CD4-positive, alpha-beta T cell treated with Interleukin-17A for 1 hour (primary cell): ENCODE results near the gene RNASE7.
"Not testable (repeated sequence)": the region's sequence is repeated elsewhere in the genome, so short reads cannot be mapped to it uniquely, and the experiment has no call there.

Experiments used
- DNase-seq: peaks from one replicate; pipeline ENCODE4 v3.0.0-alpha.2; 2020

The RNASE7 gene

GRCh38 chr14:21041676-21042433 is at the start of gene RNASE7:
RNASE7 (plus strand) TSS chr14:21042362; CDS start chr14:21042993, 631 bp downstream.
- DNase-seq: no peak

- no peak for DNase-seq
These were observed 45.6 kb upstream of the RNASE7 start for GRCh38 chr14:20996521-20996920.

- DNase-seq: no peak
These were observed 45.0 kb upstream of the RNASE7 start for GRCh38 chr14:20997115-20997514.

- DNase-seq: no peak
These were observed 44.6 kb upstream of the RNASE7 start for GRCh38 chr14:20997564-20997963.

GRCh38 chr14:20998139-20998538 is 44.0 kb upstream of the RNASE7 start:
- DNase-seq: no peak

- DNase-seq: no peak
These were observed 43.3 kb upstream of the RNASE7 start, which contains the start of gene SLC39A2 for GRCh38 chr14:20998674-20999366. SLC39A2 (plus strand) TSS chr14:20999293; CDS start chr14:20999447, 154 bp downstream.

GRCh38 chr14:20999591-20999990 is 42.6 kb upstream of the RNASE7 start:
- no peak for DNase-seq

- no peak for DNase-seq
These were observed 40.9 kb upstream of the RNASE7 start for GRCh38 chr14:21001218-21001617.

GRCh38 chr14:21003788-21004346 is 38.3 kb upstream of the RNASE7 start:
- DNase-seq: no peak

GRCh38 chr14:21009721-21010120 is 32.4 kb upstream of the RNASE7 start:
- DNase-seq: not testable (repeated sequence)

GRCh38 chr14:21011136-21011535 is 31.0 kb upstream of the RNASE7 start:
- no peak for DNase-seq

- DNase-seq: peak; percentile 86
These were observed 27.4 kb upstream of the RNASE7 start for GRCh38 chr14:21014761-21015190.

GRCh38 chr14:21015312-21015711 is 26.9 kb upstream of the RNASE7 start:
- no peak for DNase-seq

GRCh38 chr14:21016413-21017190 is 25.6 kb upstream of the RNASE7 start:
- no peak for DNase-seq

- no peak for DNase-seq
These were observed 24.5 kb upstream of the RNASE7 start for GRCh38 chr14:21017528-21018245.

- no peak for DNase-seq
These were observed 23.9 kb upstream of the RNASE7 start for GRCh38 chr14:21018286-21018685.

GRCh38 chr14:21018781-21019180 is 23.4 kb upstream of the RNASE7 start:
- DNase-seq: no peak

- no peak for DNase-seq
These were observed 22.8 kb upstream of the RNASE7 start for GRCh38 chr14:21019366-21019765.

GRCh38 chr14:21020977-21021545 is 21.1 kb upstream of the RNASE7 start:
- DNase-seq: no peak

GRCh38 chr14:21022686-21023085 is 19.5 kb upstream of the RNASE7 start:
- no peak for DNase-seq

- no peak for DNase-seq
These were observed 19.0 kb upstream of the RNASE7 start for GRCh38 chr14:21023174-21023573.
